GM21423 (cell line): ENCODE results near the gene TFEB.
"Not testable (repeated sequence)": the region's sequence is repeated elsewhere in the genome, so short reads cannot be mapped to it uniquely, and the experiment has no call there.

Experiments
- ATAC-seq: cut with Tn5 transposase; IDR thresholded peaks from one replicate; pipeline ENCODE4 v1.9.1; 2021; ENCODE audit warnings: mild to moderate bottlenecking, moderate library complexity; ENCODE audit not compliant: unreplicated experiment

Gene TFEB

GRCh38 chr6:41766043-41766664 is 30.7 kb upstream of the TFEB start:
- not testable (repeated sequence) for ATAC-seq

DNA sequence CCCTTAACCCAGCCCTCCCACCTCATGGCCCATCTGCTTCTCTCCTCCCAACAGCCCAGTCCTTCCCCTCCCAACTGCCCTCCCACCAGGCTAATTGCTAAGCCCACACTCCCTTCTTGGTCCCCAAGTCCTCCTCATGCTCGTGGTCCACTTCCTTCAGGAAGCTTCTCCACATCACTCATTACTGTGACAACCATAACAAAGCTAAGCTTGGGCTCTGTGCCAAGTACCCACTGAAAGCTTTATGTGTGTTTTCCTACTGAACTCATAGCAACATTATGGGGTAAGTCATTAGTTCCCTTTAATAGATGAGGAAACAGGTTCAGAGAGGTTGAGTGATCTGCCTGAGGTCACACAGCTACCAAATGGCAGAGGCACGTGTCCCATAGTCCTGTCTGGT is 28.1 kb upstream of the TFEB start:
- ATAC-seq, result no peak

DNA sequence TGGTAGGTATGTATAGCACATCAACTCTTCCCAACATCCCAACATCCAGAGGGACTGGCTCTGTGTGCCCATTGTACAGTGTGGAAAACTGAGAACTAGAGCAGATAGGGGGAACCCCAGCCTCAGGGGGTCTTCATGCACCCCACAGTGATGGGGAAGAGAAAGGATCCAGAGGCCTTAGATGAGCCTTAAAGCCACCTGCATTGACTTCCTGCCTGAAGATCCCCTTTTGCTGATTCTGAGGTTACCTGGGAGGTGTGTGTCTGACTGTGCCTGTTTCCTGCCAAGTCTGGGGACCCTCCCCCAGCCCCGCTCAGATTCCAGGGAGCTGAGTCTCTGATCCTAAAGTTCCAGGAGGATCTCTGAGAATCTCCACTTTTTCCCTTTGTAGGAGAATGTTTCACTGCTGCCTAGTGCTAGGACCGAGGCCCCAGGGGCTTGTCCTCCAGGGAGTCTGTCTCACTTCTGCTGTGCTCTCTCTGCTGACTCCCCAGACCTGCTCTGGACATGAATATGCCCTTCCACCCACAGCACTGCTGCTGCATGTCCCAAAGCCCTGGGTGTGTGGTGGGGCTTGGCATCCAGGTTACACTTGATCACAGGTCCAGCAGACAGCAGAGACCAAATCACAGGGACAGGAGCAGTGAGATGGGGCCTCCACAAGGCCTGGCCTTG is 24.6 kb upstream of the TFEB start:
- ATAC-seq, result no peak

DNA sequence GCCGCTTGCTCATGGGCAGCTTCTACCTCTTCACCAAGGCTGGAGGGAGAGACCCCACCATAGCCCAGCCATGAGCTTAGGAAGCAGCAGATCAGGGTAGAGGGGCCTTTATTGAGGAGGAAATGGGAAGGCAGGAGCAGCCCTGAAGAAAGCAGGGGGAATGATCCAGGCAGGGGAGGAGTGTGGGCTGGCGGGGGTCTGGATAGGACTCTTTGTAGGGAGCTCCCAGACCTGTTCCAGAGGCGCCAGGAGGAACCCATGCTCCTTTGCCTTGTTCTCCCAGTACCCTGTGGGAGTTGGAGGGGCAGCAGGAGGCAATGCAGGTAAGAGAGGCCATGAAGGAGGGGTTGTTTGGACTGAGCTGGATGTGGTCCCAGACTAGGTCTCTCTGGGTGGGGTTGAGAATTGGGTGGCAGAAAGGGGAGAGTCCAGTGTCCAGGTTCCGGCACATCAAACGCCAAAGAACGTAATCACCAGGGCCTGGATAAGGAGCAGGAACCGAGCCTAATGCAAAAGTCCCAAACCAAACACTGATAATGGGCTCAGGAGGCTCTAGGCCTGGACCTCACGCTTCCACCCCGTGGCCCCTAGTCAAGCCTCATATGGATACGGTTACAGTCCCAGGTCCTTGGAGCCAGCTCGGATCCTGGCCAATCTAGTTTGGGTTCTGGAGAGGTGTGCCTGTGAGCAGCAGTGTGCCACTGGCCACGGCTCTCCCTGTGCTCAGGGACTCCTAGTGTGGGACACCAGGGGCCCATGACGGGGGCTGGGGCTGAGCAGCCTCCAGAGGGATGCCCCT is 23.9 kb upstream of the TFEB start:
- ATAC-seq, result no peak

DNA sequence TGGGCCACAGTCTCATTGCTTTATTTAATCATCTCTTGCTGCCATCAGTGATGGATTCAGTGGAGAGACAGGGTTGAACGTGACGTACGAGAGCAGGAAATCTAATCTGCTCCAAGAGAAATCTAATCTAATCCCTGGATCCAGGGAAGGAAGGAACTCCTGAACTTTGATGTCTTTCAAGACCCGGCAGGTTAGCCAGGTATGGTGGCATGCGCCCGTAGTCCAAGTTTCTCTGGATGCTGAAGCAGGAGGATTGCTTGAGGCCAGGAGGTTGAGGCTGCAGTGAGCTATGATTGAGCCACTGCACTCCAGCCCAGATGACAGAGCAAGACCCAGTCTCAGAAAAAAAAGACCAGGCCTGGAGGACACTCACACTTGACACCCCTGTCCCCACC is 23.2 kb upstream of the TFEB start:
- no peak for ATAC-seq

DNA sequence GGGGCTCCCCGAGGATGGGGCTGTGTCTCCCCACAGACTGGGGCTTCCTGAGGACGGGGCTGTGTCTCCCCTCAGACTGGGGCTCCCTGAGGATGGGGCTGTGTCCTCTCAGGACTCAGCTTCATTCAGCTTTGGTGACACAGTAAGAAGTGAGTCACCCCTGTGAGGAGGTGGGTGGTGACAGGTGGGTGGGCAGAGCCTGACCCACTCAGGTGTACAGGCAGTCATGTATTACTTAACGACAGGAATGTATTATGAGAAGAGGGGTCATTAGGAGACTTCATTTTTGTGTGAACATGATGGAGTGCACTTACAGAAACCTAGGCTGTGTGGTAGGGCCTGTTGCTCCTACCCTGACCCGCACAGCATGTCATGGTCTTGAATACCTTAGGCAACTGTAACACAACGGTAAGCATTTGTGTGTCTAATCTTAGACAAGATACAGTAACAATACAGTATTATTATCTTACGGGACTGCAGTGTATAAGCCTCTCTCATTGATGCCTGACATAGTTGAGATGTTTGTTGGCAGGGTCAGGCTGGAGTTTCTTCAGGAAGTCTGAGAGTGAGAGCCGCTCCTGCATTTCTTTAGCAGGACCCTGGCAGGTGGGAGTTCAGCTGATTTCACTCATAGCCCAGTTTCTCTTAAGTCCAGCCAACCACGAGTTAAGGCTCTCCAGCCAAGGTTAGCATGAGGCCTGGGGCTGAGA is 22.7 kb upstream of the TFEB start:
- no peak for ATAC-seq

DNA sequence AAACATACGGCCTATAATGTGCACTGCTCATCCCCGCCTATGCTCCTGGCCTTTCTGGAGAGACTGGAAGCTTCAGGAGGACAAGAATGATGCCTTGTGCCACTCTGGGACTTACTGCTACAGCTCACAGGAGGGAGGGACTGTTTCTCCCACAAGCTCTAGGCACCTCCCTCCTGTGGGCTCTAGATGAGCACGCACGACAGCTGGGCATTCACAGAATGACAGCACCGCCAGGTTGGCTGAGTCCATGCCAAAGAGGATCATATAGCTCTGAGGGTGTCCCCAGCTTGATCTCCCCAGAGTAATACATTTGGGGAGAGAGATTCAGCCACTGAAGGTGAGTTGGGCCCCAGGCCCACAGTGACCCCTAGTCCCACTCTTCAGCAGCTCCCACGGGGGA is 21.9 kb upstream of the TFEB start:
- no peak for ATAC-seq

DNA sequence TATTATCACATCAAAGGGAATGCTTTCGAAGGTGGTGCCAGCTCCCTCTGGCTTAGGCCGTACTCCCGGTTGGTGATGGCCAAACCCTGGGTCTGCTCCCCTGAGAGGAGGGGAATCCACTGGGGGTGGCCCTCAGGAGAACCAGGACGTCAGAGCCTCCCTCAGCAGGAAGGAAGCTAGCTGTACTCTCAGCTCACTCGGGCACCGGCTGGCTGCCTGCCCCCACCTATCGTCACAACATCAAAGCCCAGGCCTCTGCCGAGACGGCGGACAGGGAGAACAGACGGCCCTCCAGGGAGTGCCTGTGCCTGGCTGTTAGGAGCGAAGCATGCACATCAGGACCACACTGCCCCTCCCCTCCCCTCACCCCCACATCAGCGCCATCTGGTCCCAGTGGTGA is 20.9 kb upstream of the TFEB start:
- ATAC-seq, result no peak

DNA sequence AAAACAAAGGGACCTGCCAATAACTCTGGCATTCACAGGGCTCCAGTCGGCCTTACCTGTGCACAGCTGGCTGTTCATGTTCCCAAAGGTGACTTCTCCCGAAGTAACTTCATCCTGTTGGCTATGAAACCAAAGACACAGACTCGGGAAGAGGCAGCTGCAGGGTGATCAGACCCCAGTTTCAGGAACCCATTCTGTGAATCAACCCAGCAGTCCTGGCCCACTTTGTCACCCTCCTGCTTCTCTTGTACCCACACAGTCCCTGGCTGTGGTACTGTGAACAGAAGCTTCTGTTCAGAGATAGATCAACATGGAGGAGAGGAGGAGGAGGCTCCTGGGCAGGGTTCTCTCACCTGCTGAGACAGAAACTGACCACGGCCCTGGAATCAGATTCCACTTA is 20.5 kb upstream of the TFEB start:
- ATAC-seq, result no peak

DNA sequence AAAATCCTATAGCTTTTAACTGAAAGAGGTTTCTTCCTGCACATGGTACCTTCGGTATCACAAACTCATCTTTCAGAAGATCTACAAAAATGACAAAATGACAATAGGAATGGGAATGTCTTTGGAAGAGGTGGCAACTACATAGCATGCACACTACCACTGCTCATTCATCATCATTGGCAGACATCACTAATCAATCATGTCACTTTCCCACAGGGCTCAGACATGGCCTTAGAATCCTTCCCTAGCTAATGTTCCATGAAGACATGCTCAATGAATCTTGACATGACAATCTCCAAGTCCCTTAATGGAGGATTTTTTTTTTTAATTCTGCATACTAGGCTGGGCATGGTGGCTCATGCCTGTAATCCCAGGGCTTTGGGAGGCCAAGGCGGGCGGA is 15.0 kb upstream of the TFEB start:
- no peak for ATAC-seq

GRCh38 chr6:41748542-41748941 is 13.1 kb upstream of the TFEB start:
- no peak for ATAC-seq

DNA sequence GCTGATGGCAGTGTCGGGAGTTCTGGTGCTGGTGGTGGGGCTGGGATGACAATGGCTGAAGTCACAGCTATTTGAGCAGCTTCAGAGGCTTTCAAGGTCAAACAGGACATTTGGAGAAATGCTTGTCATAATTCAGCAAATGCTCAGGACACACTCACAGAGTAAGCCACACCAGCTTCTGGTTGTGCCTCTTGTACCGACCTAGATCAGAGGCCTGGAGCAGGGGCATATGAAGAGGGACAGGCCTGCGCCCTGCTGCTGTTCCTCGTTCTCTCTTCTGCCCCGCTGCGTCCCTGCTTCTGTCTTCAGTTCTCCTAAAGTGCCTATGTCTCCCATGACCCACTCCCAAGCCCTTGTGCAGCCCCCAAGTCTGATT is 12.7 kb upstream of the TFEB start:
- no peak for ATAC-seq

DNA sequence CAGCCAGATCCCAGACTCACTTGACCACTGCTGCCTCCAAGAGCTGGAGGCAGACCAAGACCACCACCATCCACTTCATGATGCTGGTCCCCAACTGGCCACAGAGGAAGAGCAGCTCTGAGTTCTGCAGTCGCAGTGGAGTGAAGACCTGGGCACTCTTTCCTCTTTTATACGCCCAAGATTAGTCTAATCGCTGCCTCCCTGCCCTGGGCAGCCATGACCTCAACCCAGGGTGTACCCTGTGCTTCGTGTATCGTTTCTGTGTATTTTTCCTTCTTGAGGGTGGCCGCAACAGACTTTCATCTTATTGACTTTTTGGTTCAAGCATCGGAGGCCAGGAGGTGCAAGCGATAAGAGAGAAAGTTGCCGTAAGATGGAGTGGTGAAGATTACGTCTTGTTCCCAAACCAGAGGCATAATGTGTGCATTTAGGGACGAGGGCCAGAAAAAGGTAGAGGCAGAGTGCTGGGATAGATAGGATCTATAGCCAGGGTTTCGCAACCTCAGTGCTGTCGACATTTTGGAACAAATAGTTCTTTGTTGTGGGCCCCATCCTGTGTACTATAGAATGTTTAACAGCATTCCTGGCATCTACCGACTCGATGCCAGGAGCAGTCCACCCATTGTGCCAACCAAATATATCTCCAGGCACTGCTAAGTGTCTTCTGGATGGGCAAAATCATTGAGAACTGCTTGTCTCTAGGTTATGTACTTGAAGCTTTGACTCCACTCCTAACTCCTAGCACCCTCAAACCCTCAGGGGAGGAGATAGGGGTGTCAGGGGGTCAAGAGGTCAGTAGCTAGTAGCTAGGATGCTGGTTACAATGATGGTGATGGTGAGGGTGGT is 12.1 kb upstream of the TFEB start, which contains the start of gene PGC:
Gene PGC, minus strand, starts transcription at position 142 of the 846 bp plus-strand sequence. Its CDS starts 63 bp downstream, at position 79.
- no peak for ATAC-seq

DNA sequence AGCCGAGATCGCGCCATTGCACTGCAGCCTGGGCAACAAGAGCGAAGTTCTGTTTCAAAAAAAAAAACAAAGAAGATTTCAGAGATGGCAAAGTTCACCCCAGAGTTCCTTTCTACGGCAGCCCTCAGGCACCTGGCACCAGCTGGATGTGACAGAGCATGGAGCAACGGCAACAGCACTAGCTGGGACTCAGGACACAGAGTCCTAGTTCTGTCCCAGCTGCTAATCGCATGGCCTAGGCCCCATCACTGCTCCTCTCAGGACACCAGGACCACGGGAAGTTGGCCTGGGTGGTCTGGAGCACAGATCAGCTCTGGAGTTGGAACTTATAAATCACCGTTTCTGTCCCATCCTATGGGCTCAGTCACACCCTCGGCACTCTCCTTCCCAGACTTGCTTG is 10.7 kb upstream of the TFEB start:
- no peak for ATAC-seq

DNA sequence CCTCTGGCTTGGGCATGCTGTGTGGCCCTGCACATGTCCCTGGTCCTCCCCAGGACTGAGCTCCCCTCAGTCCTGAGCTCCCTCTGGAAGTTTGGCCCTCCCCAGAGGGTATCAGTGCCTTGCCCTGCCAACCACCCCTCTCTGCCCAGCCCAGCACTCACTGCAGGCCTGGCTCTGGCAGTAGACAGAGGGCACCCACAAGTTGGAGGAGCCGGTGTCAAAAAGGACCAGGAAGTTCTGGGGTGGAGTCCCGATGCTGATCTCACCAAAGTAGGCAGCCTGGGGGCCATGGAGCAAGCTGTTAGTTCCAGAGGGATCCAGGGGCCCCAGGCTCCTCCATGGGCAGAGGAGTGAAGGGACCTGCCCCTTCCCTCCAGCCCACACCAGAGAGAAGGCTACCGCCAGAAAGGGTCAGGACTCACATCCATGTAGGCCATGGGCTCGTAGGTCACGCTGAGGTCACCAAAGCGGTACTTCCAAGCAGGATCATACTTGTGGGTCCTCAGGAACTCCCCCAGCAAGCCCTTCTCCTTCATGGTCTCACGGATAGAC is 8.9 kb upstream of the TFEB start:
- ATAC-seq, result no peak

DNA sequence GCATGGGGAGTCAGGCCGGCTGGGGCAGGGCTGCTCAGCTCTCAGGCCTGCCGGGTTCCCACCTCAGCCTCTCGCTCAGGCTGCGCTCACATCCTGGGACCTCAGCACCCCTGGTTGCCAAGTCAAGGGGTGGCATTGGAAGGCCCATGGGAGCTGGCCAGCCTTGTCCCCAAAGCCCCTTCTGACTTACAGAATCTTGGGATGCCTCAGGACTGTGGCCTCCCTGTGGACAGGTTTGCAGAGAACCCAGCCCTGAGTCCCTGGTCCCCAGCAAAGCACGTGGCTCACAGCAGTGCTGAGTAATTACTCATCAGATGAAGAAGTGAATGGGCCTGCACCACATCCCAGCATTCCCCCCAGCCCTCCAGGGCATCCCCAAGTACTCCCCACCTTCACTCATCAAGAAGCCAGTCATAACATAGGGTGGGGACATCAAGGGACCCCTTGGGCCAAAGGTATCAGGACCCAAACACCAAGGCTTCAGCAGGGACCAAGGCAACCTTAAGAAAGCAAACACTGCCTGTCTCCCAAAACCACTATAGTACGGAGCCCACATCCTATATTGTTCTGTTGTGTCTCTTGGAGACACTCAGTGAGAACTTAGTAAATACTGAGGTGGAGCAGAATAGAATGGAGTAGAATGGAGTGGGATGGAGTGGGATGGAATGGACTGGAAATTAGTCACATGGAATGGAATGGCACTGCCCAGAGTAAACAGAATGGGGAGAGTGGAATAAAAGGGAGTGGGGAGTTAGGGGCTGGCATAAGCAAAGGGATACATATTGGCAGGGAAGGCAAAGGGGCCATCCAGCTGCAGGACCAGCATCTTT is 8.2 kb upstream of the TFEB start:
- ATAC-seq, result no peak

GRCh38 chr6:41741625-41742490 is 6.5 kb upstream of the TFEB start:
- no peak for ATAC-seq

- no peak for ATAC-seq
Measured at GRCh38 chr6:41740366-41741162, 5.2 kb upstream of the TFEB start.
